Activated CD4-positive, CD25-positive, alpha-beta regulatory T cell treated with anti-CD3 and anti-CD28 coated beads, Interleukin-2, amount 50 U/mL, for 24 hours (primary cell): ENCODE data around the gene PRKAB1.
"Not testable (repeated sequence)": the region's sequence is repeated elsewhere in the genome, so short reads cannot be mapped to it uniquely, and the experiment has no call there.

Experiments
- ATAC-seq, 2 donors: fragments of 150-1000 bp; cut with Tn5 transposase; one replicate each; pipeline ENCODE4 v1.10.0; 2021; ENCODE audit warnings: mild to moderate bottlenecking in 1 of 2, moderate library complexity in 1 of 2

The PRKAB1 gene, protein sequence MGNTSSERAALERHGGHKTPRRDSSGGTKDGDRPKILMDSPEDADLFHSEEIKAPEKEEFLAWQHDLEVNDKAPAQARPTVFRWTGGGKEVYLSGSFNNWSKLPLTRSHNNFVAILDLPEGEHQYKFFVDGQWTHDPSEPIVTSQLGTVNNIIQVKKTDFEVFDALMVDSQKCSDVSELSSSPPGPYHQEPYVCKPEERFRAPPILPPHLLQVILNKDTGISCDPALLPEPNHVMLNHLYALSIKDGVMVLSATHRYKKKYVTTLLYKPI

DNA sequence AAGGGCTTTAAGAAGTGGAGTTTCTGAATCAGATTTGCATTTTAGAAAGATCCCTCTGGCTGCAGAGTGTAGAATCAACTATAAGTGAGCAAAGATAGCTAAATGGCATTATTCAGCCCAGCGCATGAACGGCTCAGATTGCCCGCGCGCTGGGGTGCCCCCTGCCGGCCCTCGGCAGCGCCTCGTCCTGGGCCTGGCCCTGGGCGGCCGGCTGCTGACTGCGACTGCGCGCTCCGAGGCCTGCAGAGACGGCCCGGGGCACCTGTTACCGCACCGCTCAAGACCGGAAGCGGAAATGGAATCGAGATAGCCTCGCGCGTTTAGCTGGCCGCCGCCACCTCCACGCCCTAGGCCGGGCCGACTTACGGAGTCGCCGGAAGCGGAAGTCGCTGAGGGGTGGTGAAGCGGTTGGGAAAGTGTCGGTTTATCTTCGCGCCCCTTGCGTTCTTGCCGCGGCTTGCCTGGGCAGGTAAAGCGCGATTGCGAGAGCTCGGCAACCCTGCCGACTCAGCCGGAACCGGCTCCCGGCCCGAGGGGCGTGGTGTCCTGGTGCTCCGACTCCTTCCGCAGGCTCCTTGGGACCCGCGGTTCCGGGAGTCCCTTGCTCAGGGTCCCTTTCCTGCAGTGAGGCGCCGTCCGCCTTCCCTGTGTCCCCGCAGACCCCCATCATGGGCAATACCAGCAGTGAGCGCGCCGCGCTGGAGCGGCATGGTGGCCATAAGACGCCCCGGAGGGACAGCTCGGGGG lies at the start of gene PRKAB1:
Gene PRKAB1 (plus strand): TSS at position 557 of the 747 bp plus-strand sequence. CDS start 112 bp downstream, at position 669.
- ATAC-seq, result peak; percentile 91 to 93

DNA sequence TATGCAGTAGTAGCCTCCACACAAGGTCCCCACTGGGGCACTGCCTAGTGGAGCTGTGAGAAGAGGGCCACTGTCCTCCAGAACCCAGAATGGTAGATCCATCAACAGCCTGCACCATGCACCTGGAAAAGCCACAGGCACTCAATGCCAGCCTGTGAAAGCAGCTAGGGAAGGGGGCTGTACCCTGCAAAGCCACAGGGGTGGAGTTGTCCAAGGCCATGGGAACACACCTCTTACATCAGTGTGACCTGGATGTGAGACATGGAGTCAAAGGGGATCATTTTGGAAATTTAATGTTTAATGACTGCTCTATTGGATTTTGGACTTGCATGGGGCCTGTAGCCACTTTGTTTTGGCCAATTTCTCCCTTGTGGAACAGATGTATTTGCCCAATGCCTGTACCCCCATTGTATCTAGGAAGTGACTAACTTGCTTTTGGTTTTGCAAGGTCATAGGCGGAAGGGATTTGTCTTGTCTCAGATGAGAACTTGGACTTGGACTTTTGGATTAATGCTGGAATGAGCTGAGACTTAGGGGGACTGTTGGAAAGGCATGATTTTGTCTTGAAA lies 49.5 kb upstream of the PRKAB1 start:
- not testable (repeated sequence) for ATAC-seq

DNA sequence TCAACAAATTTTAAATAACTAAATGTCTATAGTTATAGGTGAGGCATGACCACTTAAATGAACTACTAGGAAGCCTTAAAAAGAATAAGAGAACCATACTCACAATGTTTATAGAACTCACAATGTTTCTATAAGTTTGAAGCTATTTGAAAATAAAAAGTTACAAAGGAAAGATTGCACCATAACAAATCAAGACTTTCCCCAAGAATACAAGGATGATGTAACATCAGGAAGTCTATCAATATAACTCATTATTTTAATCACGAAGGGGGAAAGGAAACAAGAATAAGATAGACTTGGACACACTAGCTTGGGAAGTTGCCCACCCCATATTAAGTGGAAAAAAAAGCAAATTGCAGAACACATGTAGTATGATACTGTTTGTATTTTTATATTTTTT lies 47.4 kb upstream of the PRKAB1 start:
- no peak for ATAC-seq

DNA sequence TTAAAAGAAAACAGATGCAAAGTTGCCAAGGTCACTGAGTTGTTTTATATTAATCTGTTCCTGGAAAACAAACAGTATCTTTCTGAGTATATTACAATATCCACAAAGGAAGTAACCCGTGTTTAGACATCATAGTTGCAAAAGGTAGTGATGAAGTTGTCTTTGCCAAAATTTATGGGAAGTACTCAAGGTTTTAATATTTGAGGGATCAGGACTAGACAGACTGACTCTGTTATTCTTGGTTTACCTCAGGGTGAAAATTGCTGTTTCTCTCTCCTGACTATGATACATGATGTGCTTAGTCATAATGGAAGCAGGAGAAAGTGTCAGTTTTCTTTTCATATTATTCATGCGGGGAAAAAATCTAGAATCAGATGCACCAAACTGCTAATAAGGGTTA lies 46.1 kb upstream of the PRKAB1 start:
- ATAC-seq, result no peak

DNA sequence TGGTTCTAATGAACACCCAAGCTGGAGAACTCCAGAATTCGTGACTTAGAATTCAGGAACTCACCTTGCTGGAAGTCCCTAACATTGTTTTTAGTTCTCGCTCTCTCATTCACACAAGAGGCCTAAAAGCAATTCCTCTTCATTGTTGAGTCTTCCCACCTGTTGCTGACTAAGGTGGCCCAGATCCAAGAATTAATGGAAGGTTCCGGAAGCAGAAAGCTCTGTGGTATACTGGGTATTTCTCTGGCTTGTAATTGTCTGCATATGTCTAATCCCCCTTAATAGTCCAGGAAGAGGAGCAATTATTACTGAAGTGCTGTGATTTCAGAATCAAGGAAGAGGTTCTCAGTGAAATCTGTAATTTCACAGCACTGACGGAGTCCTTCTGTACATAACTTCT lies 43.0 kb upstream of the PRKAB1 start:
- no peak for ATAC-seq

DNA sequence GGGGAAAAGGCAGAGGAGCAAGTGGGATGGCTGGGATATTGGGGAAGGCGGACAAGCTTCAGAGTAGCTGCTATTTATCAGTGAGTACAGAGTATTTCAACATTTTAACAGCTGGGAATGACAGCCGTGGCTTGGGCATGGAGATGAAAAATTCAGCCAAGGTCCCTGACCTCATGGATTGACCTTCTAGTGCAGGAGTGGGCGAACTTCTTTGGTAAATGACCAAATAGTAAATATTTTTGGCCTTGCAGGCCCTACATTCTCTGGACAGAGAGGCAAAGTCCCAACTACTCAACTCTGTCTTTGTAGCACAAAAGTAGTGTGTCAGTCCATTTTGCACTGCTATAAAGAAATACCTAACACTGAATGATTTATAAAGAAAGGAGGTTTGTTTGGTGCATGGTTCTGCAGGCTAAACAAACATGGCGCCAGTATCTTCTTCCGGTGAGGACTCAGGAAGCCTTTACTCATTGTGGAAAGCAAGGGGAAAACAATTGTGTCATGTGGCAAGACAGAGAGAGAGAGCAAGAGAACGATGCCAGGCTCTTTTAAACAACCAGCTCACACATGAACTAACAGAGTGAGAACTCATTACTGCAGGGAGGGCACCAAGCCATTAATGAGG lies 40.8 kb upstream of the PRKAB1 start:
- ATAC-seq, result no peak

DNA sequence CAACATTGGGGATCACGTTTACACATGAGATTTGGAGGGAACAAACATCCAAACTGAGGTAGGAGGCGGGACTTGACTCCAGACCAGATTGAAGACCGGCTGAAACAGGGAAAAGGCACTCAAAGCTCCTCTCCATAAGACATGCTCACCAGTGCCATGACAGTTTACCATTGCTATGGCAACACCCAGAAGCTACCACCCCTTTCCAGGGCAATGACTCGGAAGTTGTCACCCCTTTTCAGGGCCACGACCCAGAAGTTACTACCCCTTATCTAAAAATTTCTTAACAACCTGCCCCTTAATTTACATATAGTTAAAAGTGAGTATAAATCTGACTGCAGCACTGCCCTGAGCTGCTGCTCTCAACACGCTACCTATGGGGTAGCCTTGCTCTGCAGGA lies 40.2 kb upstream of the PRKAB1 start:
- ATAC-seq, result no peak

DNA sequence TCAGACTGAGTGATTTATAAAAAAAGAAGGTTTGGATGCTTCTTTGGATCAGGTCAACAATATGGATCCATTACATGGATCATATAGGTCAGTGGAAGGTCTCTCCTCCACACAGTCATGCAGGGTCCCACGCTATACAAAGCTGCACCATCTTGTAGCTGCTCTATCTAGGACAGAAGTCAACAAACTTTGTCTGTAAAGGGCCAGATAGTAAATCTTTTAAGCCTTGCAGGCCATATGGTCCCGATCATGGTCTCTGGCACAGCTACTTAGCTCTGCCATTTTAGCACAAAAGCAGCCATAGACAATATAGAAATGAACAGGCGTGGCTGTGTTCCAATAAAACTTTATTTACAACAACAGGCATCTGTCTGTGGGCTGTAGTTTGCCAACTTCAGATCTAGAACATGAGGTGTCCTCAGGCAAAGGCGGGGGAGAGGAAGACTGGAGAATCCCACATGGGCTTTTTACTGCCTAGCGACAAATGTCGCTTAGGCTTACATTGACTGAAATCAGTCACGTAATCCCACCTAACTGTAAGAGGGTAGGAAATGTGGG lies 37.6 kb upstream of the PRKAB1 start:
- no peak for ATAC-seq

DNA sequence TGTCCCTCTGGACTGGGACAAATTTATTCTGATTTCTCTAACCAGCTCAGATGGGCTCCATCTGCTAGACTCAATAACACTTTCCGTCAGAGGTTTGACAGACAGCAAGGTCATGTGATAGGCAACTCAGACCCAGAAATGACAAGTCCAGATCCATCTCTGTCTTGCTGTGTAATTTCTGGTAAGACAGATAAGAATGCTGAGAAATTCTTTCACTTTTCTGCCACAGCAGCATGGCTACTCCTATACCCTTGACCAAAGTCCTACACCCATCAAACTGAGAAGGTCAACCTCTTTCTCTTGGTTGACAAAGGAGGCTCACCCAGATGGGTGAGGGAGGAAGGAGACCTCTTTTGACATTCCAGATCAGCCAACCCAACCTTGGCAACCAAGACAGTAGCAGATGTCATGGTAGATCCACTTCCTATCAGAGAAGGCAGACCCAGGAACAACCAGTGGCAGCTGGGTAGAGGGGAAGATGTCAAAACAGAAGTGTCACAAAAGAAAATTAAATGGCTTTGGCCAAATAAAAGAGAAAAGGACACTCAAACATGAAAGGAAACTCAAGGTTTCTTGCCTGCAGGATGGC lies 36.9 kb upstream of the PRKAB1 start:
- ATAC-seq, result no peak

DNA sequence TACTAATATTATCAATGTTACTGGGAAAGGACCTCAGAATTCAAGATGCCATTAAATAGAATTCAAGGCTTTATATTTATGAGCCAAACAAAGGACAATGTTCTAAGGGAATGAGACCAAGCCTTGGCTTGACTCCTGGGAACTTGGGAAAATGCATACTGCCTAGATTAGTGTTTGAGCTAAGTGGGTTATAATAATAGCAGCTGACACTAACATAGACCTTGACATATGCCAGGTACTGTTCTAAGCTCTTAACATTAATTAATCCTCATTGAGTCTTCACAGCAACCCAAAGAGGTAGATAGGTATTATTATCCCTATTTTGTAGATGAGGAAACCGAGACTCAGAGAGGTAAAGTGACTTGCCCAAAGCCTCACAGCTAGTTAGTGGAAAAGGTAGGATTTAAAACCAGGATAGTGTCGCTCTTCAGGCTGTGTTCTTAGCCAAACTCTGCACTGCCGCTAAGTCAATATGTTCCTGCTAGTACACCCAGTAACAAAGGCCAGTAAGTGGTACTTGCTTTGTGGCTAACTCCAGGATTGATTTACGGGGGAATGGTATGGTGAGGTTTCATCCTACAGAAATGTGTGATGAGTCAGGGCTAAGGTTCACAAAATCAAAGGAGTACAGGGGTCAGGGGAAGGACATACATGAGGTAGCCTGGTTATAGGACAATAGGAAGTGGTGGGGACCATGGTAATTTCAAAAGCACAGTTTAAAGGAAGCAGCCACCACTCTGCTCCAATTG lies 35.8 kb upstream of the PRKAB1 start:
- no peak for ATAC-seq

DNA sequence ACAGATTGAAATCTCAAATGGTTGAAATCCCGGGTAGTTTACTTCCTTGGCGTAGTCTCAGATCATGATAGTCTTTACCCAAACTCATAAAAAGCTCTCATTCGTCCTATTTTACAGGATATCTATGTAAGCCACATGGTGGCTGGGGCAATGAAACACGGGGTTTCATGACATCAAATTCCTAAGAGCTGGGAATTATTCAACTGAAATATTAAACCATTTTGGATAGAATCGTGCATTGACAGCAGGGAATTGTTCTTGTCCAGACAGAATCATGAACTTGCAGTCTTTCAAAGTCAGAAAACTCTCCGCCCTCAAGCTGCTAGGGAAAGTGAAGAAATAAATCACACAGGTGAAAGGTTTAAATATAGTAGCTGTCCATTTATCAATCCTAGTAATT lies 33.2 kb upstream of the PRKAB1 start:
- ATAC-seq, result no peak

DNA sequence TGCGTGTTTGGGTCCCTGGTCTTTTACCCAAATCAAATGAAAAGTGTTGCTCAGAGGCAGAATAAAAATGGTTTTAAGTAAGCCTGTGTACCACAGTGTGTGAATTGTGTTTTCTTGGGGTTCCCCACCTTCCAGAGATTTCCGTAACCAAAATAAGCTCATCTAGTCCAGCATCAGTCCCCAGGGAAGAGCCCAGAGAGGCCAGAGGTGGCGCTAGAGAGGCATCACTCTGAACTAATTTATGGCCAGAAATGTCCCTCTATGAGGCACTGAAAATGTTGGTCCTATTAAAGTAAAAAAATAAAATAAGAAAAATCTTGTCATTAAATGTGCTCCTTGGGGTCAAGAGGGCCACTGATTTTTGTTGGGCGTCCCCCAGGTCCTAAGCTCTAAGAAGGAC lies 24.9 kb upstream of the PRKAB1 start:
- no peak for ATAC-seq

DNA sequence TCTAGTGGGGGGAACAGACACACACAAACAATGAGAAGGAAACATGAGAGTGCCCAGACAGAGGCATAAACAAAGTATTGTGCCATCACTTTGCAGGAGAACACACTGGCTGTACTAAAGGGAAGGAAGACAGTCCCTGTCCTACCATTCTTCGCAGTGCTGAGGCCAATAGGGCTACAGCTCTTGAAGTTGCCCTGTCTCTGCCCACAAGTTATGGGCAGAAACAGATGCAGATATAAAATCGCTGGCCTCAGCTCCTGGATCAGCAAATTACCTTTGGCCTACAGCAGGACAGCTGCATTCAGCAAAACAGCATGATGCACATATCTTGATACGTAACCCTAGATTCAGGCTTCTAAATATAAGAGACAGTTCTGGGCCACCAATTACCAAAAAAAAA lies 23.0 kb upstream of the PRKAB1 start:
- ATAC-seq, result no peak

DNA sequence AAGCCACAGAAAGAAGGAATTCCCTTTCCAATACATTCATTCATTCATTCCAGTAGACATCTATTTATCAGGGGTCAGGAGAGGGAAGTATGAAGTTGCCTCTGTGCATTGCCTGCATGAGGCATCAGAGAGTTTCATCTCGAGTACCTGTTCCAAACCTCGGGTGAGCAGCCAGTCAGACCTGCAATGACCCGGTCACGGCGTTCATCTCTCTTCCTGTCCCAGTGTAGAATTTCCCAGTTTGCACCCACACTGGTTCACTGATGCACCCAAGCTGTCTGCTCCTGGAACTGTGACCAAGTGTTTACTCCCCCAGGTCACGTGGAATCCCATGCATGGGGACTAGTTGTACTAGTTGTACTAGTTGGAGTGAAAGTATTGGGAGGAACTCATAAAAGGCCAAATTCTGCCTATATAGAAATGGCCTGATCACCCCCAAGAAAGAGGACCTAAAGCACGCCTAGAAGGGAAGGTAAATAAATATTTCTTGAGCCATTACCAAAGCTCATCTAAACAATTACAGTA lies 22.3 kb upstream of the PRKAB1 start:
- no peak for ATAC-seq

DNA sequence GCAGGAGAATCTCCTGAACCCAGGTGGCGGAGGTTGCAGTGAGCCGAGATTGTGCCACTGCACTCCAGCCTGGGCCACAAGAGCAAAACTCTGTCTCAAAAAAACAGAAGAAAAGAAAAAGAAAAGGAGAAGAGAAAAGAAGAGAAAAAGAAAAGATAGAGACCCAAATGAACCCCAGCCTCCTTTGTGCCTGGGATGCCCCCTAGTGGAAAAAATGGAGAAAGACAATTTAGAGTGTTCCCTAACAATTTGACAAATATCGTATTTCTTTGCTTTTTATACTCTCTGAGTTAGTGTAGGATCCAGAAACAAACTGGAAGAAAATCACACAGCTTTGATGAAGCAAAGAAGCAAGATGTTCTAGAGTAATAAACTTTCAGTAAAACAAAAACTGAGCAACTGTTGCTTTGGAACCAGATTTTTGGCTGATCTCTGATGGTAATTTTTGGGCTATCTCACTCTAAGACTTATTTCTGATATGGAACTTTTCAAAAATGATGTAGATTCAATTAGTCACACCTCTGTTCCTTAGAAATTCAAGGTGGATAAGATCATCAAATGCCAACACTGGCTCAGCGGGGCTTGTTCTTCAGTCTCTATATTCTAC lies 18.6 kb upstream of the PRKAB1 start:
- ATAC-seq, result no peak

DNA sequence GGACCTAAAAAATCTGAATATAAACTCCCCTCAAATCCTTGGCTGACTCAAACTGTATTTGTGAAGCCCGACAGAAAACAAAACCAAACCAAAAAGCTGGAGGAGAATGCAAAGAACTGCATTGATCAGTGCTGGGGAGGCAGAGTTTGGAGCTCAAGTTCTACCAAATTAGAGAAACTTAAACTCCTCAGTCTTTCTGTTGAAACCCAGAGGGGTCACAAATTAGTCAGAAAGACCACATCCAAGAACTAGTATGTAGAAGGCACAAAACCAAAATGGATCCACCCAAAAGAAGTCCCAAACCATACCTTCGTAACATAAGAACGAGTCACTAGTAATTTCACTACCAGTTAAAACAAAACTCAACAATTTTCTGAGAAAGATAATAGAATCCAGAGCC lies 15.3 kb upstream of the PRKAB1 start:
- no peak for ATAC-seq

DNA sequence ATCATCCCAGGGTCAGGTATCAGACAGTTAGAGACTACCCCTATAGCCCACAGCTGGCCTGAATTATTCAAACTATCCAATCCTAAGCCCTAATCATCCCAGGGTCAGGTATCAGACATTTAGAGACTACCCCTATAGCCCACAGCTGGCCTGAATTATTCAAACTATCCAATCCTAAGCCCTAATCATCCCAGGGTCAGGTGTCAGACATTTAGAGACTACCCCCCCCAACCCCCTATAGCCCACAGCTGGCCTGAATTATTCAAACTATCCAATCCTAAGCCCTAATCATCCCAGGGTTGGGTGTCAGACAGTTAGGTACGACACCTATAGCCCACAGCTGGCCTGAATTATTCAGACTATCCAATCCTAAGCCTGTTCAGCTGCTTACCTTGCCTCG lies 10.9 kb upstream of the PRKAB1 start:
- not testable (repeated sequence) for ATAC-seq

DNA sequence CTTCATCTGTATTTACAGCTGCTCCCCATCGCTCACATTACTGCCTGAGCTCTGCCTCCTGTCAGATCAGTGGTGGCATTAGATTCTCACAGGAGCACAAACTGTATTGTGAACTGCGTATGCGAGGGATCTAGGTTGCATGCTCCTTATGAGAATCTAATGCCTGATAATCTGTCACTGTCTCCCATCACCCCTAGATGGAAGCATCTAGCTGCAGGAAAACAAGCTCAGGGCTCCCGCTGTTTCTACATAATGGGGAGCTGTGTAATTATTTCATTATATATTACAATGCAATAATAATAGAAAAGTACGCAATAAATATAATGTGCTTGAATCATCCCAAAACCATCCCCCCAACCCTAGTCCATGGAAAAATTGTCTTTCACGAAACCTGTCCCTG lies 9.8 kb upstream of the PRKAB1 start:
- ATAC-seq, result not testable (repeated sequence)

DNA sequence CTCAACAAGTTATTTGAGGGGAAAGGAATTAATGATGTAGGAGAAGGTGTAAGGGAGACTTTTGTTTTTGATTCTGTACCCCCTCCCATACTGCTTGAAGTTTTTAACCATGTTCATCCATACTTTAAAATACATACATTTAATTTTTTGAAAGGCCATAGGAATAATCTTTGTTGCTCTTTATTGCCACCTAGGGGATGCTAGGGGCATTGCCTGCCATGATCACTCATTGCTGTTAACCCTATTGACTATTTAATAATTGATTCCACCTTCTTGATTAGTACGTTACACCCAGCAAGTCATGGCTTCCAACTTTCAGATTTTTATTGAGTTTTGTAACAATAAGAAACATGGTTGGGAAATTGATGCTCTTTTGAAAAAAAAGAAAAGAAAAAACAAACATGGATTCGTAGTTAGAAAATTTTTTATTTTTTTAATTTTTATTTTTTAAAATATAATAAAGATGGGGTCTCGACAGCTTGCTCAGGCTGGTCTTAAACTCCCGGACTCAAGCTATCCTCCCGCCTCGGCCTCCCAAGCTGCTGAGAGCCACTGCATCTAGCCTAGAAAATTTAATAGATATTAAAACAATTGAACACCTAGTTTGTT lies 8.5 kb upstream of the PRKAB1 start:
- peak in 1 of 2 donors; percentile 60 for ATAC-seq

DNA sequence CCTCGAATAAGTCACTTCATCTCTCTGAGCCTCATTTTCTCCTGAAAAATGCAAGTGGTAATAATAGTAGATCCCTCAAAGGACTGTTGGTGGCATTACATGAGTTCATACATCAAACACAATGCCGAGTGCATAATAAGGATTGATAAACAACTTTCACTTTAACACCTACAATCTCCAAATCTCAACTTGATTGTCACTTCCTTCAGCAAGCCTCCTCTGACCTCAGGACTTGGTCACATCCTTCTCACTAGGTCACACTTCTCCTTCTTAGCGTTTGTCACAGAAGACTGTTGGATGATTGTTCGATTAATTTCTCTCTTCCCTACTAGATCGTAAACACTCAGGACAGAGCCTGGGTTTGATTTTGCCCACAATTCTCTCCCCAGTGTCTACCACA lies 7.9 kb upstream of the PRKAB1 start:
- no peak for ATAC-seq

DNA sequence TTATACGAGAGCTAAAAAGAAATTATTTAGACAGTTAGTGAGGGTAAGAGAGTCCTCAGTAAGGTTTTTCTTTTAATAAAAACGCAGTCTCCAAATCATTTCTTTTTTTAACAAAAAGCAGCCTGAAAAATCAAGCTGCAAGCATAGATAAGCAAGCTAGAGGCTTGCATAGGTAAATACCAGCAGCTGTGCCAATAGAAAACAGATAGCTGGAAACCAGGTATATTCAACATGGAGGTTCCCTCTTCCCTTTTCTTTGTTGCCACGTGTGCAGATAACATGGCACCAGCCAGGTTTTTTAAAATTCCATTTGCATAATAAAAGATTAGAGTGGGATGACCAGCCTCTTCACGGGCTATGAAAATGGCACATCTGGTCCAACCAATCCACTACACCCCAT lies 6.1 kb upstream of the PRKAB1 start:
- no peak for ATAC-seq
